GM23338 (cell line): Measurements from ENCODE around the gene MFAP5.

Source experiments
- CTCF ChIP-seq, 2 experiments: fragments of 200-600 bp in 1 of 2; sonication (generic) in 1 of 2; conservative IDR thresholded peaks; 2 replicates each; pipeline versions ENCODE4 v1.5.1 to v1.6.1; 2016 to 2017; ENCODE audit warnings: antibody characterized with exemption in 2 of 2, low read depth in 2 of 2, mild to moderate bottlenecking in 2 of 2, moderate library complexity in 1 of 2
- EZH2 ChIP-seq: fragments of 200-600 bp; sonication (generic); IDR thresholded peaks from one replicate; pipeline ENCODE4 v1.8.0; 2017; ENCODE audit warnings: antibody characterized with exemption, mild to moderate bottlenecking, low read depth; ENCODE audit not compliant: unreplicated experiment
- JUNB ChIP-seq: IDR thresholded peaks from one replicate; pipeline ENCODE4 v1.6.1; 2016; ENCODE audit warnings: antibody characterized with exemption; ENCODE audit not compliant: unreplicated experiment
- POLR2AphosphoS5 ChIP-seq: IDR thresholded peaks from 2 replicates; pipeline ENCODE4 v1.6.1; 2016; ENCODE audit warnings: antibody characterized with exemption, low read depth
- REST ChIP-seq: IDR thresholded peaks from one replicate; pipeline ENCODE4 v1.6.1; 2018; ENCODE audit warnings: antibody characterized with exemption; ENCODE audit not compliant: unreplicated experiment
- STAT1 ChIP-seq: IDR thresholded peaks from one replicate; pipeline ENCODE4 v1.6.1; 2016; ENCODE audit warnings: antibody characterized with exemption; ENCODE audit not compliant: unreplicated experiment
- ZNF114 ChIP-seq: fragments of 250-450 bp; sonication (Bioruptor Pico); IDR thresholded peaks from 2 replicates; pipeline ENCODE4 v1.5.0; 2020; ENCODE audit warnings: mild to moderate bottlenecking, moderate library complexity

- TF ChIP-seq CTCF (conservative IDR thresholded peaks at IDR 0.05; ENCODE audit: low read depth in 2 of 2) (no peak), POLR2AphosphoS5 (no peak), ZNF114 (CRISPR knock-in tag) (no peak), EZH2 (no peak), REST (no peak), JUNB (no peak), STAT1 (no peak)
Measured at GRCh38 chr12:8637666-8638065, 25.0 kb downstream of the MFAP5 start.
